ENCODE measurements around the gene KSR2.

KSR2 gene

DNA sequence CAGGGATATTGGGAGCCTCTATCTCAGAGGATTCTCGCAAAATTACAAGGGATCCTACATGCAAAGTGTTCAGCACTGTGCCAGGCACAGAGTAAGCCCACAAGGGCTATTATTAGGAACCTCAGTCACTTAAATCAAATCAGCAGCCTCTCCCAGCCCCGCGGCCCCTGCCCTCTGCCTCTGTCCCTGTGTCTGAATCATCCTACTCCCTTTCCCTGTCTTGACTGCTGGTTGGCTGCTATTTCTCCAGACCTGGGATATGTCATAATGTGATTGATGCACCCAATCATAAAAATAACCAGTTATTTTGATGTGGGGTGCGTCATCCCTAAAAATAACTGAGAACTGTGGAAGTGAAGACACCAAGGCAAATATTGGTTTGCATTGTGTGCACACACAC lies 176.3 kb downstream of the KSR2 start:
- TF ChIP-seq, protein P1, sequence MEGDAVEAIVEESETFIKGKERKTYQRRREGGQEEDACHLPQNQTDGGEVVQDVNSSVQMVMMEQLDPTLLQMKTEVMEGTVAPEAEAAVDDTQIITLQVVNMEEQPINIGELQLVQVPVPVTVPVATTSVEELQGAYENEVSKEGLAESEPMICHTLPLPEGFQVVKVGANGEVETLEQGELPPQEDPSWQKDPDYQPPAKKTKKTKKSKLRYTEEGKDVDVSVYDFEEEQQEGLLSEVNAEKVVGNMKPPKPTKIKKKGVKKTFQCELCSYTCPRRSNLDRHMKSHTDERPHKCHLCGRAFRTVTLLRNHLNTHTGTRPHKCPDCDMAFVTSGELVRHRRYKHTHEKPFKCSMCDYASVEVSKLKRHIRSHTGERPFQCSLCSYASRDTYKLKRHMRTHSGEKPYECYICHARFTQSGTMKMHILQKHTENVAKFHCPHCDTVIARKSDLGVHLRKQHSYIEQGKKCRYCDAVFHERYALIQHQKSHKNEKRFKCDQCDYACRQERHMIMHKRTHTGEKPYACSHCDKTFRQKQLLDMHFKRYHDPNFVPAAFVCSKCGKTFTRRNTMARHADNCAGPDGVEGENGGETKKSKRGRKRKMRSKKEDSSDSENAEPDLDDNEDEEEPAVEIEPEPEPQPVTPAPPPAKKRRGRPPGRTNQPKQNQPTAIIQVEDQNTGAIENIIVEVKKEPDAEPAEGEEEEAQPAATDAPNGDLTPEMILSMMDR (IDR thresholded peaks at IDR 0.05): no peak
- Histone ChIP-seq H3K36me3 (no peaks in the 10 kb centered on the region), H3K4me3 (no peak overlapping the region), H3K27ac (no peak overlapping the region), H3K9me3 (no peaks in the 10 kb centered on the region), H3K27me3 (no peaks in the 10 kb centered on the region), H3K4me1 (no peaks in the 10 kb centered on the region)
- intact Hi-C loops (cut with DNase I; ENCODE audit: low total_unique reads): no loop called here
- DNase-seq: no peak

DNA sequence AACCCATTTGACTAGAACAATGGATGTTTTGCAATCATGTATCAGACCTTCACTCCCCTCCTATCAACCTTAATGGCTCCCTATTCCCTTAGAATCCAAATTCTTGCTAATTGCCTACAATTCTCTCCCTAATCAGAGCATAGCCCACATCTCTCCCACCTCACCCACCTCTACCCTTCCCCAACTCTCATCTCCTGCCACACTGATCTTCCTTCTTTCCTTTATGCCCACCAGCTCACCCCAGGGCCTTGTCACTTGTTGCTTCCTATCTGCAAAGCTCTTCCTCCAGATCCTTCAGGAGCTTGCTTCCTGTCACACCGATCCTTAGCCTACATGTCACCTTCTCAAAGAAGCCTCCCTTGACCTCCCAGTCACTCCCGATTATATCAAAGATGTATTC lies 177.8 kb downstream of the KSR2 start:
- Histone ChIP-seq H3K4me1 (no peaks in the 10 kb centered on the region), H3K9me3 (no peaks in the 10 kb centered on the region), H3K27me3 (no peaks in the 10 kb centered on the region), H3K27ac (no peak overlapping the region), H3K4me3 (no peak overlapping the region), H3K36me3 (no peaks in the 10 kb centered on the region)
- intact Hi-C loops (cut with DNase I; ENCODE audit: low total_unique reads): no loop called here
- no peak for DNase-seq
- TF ChIP-seq, protein P1 (IDR thresholded peaks at IDR 0.05): no peak

DNA sequence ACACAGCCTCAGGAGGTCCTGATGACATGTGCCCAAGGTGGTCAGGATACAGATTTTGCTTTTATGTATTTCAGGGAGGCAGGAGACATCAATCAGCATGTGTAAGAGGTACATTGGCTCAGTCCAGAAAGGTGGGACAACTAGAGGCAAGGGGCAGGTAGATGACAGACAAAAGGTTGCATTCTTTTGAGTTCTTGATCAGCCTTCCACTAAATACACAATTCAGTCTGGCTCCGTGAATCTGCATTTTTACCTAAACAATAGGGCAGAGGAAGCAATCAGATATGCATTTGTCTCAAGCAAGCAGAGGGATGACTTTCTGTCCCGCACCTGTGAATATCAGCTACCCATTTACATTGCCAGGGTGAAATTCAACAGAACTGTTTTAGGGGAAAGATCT lies 178.6 kb downstream of the KSR2 start:
- intact Hi-C loops (cut with DNase I; ENCODE audit: low total_unique reads): no loop called here
- Histone ChIP-seq H3K9me3 (no peaks in the 10 kb centered on the region), H3K4me1 (no peaks in the 10 kb centered on the region), H3K36me3 (no peaks in the 10 kb centered on the region), H3K27ac (no peak overlapping the region), H3K27me3 (no peaks in the 10 kb centered on the region), H3K4me3 (no peak overlapping the region)
- TF ChIP-seq, protein P1 (IDR thresholded peaks at IDR 0.05): no peak
- DNase-seq: no peak

DNA sequence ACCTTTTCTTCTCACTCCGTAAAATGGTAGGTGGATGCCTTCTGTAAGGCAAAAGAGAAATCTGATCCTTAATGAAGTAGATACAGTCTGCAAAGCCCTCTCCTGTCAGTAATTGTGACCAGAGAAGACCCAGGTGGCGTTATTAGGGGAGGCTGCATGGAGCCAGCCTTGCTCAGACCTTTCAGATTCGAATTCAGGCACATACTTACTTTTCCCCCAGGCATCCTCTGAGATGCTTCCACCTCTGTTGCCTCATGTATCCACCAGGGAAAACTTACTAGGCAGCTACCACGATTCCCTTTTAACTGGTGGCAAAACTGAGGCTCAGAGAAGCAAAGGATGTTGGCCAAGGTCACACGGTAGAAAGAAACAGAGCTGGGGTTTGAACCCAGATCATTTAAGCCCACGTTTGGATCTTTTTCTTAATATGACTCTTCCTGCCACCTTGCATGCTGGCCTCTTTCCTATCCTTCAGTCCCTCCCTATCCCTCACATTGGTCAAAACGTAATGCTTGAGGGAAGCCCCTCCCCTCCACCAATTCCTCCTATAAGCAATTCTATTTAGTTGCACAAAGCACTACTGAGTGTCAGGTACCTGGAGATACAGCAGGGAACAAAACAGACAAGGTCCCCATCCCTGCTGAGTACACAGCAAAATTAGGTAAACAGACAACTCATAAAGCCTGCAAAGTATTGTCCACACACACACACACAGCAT lies 179.4 kb downstream of the KSR2 start:
- intact Hi-C loops (cut with DNase I; ENCODE audit: low total_unique reads): no loop called here
- no peaks in the 10 kb centered on the region for H3K9me3 ChIP-seq
- TF ChIP-seq, protein P1 (IDR thresholded peaks at IDR 0.05): no peak

DNA sequence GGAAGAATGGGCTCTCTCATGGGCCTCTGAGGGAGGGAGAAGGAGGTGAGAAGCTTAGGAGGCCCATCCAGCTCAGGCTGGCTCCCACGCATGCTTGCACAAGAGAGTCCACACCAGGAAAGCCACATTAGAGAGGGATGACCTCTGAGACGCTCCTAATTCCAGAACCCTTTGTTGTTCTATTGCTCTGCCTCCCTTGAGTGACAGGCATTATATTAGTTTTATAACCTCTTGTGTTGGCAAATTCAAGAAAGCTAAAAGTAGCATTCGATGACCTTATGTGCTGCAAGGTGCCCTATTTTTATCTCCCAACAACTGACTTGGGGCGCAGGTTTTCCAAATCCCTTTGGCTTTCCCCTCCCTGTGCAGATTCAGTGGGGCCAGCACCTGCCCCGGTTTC lies 190.1 kb downstream of the KSR2 start:
- TF ChIP-seq, protein P1 (IDR thresholded peaks at IDR 0.05): no peak

More for the DNA sequence above, 179.4 kb downstream of the KSR2 start:
- Histone ChIP-seq H3K4me3 (no peak overlapping the region), H3K4me1 (no peaks in the 10 kb centered on the region), H3K27ac (no peak overlapping the region), H3K36me3 (no peaks in the 10 kb centered on the region), H3K27me3 (no peaks in the 10 kb centered on the region)
- DNase-seq: no peak

More for the DNA sequence above, 190.1 kb downstream of the KSR2 start:
- H3K27me3 ChIP-seq: no peaks in the 10 kb centered on the region
- H3K4me1 ChIP-seq: no peaks in the 10 kb centered on the region
- no peak overlapping the region for H3K4me3 ChIP-seq
- DNase-seq: no peak
- intact Hi-C loops (cut with DNase I; ENCODE audit: low total_unique reads): no loop called here
- no peaks in the 10 kb centered on the region for H3K36me3 ChIP-seq
- H3K9me3 ChIP-seq: no peaks in the 10 kb centered on the region
- H3K27ac ChIP-seq: no peak overlapping the region
